Stimulated activated CD8-positive, alpha-beta memory T cell treated with anti-CD3 and anti-CD28 coated beads, Interleukin-4, amount 100 ng/mL, for 48 hours (primary cell): ENCODE data around the gene KRTAP4-16.
"Not testable (repeated sequence)": the region's sequence is repeated elsewhere in the genome, so short reads cannot be mapped to it uniquely, and the experiment has no call there.

Experiments used
- DNase-seq: peaks from one replicate; pipeline ENCODE4 v3.0.0-alpha.2; 2020

Gene KRTAP4-16

GRCh38 chr17:41101586-41102259 lies at the start of gene KRTAP4-16:
Gene KRTAP4-16, minus strand, starts transcription at chr17:41102209. Its CDS starts 0 bp downstream, at chr17:41102209.
- DNase-seq = no peak

- DNase-seq = no peak
These were observed 49.5 kb upstream of the KRTAP4-16 start for GRCh38 chr17:41151525-41151924.

GRCh38 chr17:41150026-41150425 lies 48.0 kb upstream of the KRTAP4-16 start:
- no peak for DNase-seq

- no peak for DNase-seq
These were observed 47.6 kb upstream of the KRTAP4-16 start, which contains the start of gene KRTAP4-5 for GRCh38 chr17:41149652-41149985. Gene KRTAP4-5, minus strand, starts transcription at chr17:41149825. Its CDS starts 58 bp downstream, at chr17:41149767.

- DNase-seq = not testable (repeated sequence)
These were observed 47.1 kb upstream of the KRTAP4-16 start for GRCh38 chr17:41148971-41149651.

- no peak for DNase-seq
These were observed 45.7 kb upstream of the KRTAP4-16 start for GRCh38 chr17:41147531-41148204.

- no peak for DNase-seq
These were observed 43.3 kb upstream of the KRTAP4-16 start for GRCh38 chr17:41145261-41145660.

GRCh38 chr17:41144846-41145245 lies 42.8 kb upstream of the KRTAP4-16 start:
- DNase-seq = no peak

GRCh38 chr17:41141361-41141760 lies 39.4 kb upstream of the KRTAP4-16 start:
- DNase-seq = no peak

GRCh38 chr17:41140360-41141131 lies 38.5 kb upstream of the KRTAP4-16 start, which contains the start of gene KRTAP4-6:
Gene KRTAP4-6, minus strand, starts transcription at chr17:41140544. Its CDS starts 57 bp downstream, at chr17:41140487.
- no peak for DNase-seq

- DNase-seq = not testable (repeated sequence)
These were observed 37.9 kb upstream of the KRTAP4-16 start for GRCh38 chr17:41139865-41140264.

- DNase-seq = no peak
These were observed 32.1 kb upstream of the KRTAP4-16 start for GRCh38 chr17:41133880-41134735.

- DNase-seq = no peak
These were observed 30.0 kb upstream of the KRTAP4-16 start for GRCh38 chr17:41131979-41132378.

- no peak for DNase-seq
These were observed 25.4 kb upstream of the KRTAP4-16 start for GRCh38 chr17:41127371-41127770.

- no peak for DNase-seq
These were observed 24.4 kb upstream of the KRTAP4-16 start for GRCh38 chr17:41126412-41126811.

- no peak for DNase-seq
These were observed 23.1 kb upstream of the KRTAP4-16 start for GRCh38 chr17:41125064-41125463.

GRCh38 chr17:41123991-41124371 lies 22.0 kb upstream of the KRTAP4-16 start, which contains the start of gene KRTAP4-12:
Gene KRTAP4-12, minus strand, starts transcription at chr17:41124182. Its CDS starts 60 bp downstream, at chr17:41124122.
- DNase-seq = not testable (repeated sequence)

GRCh38 chr17:41123292-41123990 lies 21.4 kb upstream of the KRTAP4-16 start:
- not testable (repeated sequence) for DNase-seq

- no peak for DNase-seq
These were observed 19.7 kb upstream of the KRTAP4-16 start for GRCh38 chr17:41121742-41122141.

GRCh38 chr17:41119696-41120690 lies 18.0 kb upstream of the KRTAP4-16 start:
- not testable (repeated sequence) for DNase-seq
